ENCODE results near the gene SLC5A2. TPM values are rescaled to one million over a fixed set of nuclear protein-coding genes. Genes with fewer than 3 reads are reported as not detected.

Gene SLC5A2
- total and polyA plus RNA-seq, 2 donors (not counting 1 experiment from before 2014, with no cell fraction given) = not detected

GRCh38 chr16:31451201-31451600 lies 31.7 kb upstream of the SLC5A2 start:
- H3K27ac ChIP-seq (ENCODE audit: insufficient read depth, low read length) = no peak overlapping the region
- no peaks in the 10 kb centered on the region for H3K27me3 ChIP-seq (ENCODE audit: control insufficient read depth, insufficient read depth, low read length)
- H3K36me3 ChIP-seq (ENCODE audit: control insufficient read depth, insufficient read depth, low read length) = no peaks in the 10 kb centered on the region
- TF ChIP-seq EZH2 (IDR thresholded peaks at IDR 0.05; ENCODE audit: low read length, missing control alignments) = no peak
- no peak for TF ChIP-seq CTCF (conservative IDR thresholded peaks at IDR 0.05 in 1 of 2, IDR thresholded peaks at IDR 0.05 in 1 of 2; ENCODE audit: low read depth in 1 of 2, low read length in 2 of 2)
- H2AFZ ChIP-seq (ENCODE audit: low read length) = no peak overlapping the region
- H3K9me3 ChIP-seq (ENCODE audit: control insufficient read depth, insufficient read depth, low read depth, low read length) = no peaks in the 10 kb centered on the region
- no peak overlapping the region for H3K4me2 ChIP-seq (ENCODE audit: extremely low read depth, insufficient read depth, low read length)
- H3K9ac ChIP-seq (ENCODE audit: insufficient read depth, low read length) = no peak overlapping the region
- peaks cover 16% of the 10 kb centered on the region for H3K79me2 ChIP-seq (ENCODE audit: control insufficient read depth, insufficient read depth, low read length)
- no peaks in the 10 kb centered on the region for H4K20me1 ChIP-seq (ENCODE audit: control insufficient read depth, extremely low read depth, insufficient read depth, low read length)
- H3K4me1 ChIP-seq (ENCODE audit: control insufficient read depth, extremely low read depth, insufficient read depth, low read length) = peaks cover 20% of the 10 kb centered on the region
- DNase-seq (ENCODE audit: low read depth in 2 of 2) = no peak
- no peak overlapping the region for H3K4me3 ChIP-seq (replicated peaks in 1 of 4; ENCODE audit: control extremely low read depth in 1 of 4, insufficient read depth in 1 of 4, low read depth in 3 of 4, low read length in 4 of 4)

- Histone ChIP-seq H3K27me3 (ENCODE audit: control insufficient read depth, insufficient read depth, low read length) (no peaks in the 10 kb centered on the region), H3K79me2 (ENCODE audit: control insufficient read depth, insufficient read depth, low read length) (peaks cover 21% of the 10 kb centered on the region), H3K9me3 (ENCODE audit: control insufficient read depth, insufficient read depth, low read depth, low read length) (no peaks in the 10 kb centered on the region), H3K4me2 (ENCODE audit: extremely low read depth, insufficient read depth, low read length) (peak overlapping the region; percentile 42), H3K27ac (ENCODE audit: insufficient read depth, low read length) (peak overlapping the region; percentile 91), H4K20me1 (ENCODE audit: control insufficient read depth, extremely low read depth, insufficient read depth, low read length) (no peaks in the 10 kb centered on the region), H3K36me3 (ENCODE audit: control insufficient read depth, insufficient read depth, low read length) (no peaks in the 10 kb centered on the region), H3K9ac (ENCODE audit: insufficient read depth, low read length) (no peak overlapping the region), H2AFZ (ENCODE audit: low read length) (no peak overlapping the region), H3K4me1 (ENCODE audit: control insufficient read depth, extremely low read depth, insufficient read depth, low read length) (peaks cover 20% of the 10 kb centered on the region), H3K4me3 (replicated peaks in 1 of 4; ENCODE audit: control extremely low read depth in 1 of 4, insufficient read depth in 1 of 4, low read depth in 3 of 4, low read length in 4 of 4) (no peak overlapping the region)
- TF ChIP-seq CTCF (conservative IDR thresholded peaks at IDR 0.05 in 1 of 2, IDR thresholded peaks at IDR 0.05 in 1 of 2; ENCODE audit: low read depth in 1 of 2, low read length in 2 of 2) (peak; percentile 62 to 79), EZH2 (IDR thresholded peaks at IDR 0.05; ENCODE audit: low read length, missing control alignments) (no peak)
- DNase-seq (ENCODE audit: low read depth in 2 of 2) = peak; percentile 72 to 78
Measured at GRCh38 chr16:31451681-31452351, 31.1 kb upstream of the SLC5A2 start.

- peak overlapping the region; percentile 58 for H3K4me2 ChIP-seq (ENCODE audit: extremely low read depth, insufficient read depth, low read length)
- peak overlapping the region; percentile 91 for H3K27ac ChIP-seq (ENCODE audit: insufficient read depth, low read length)
- TF ChIP-seq EZH2 (IDR thresholded peaks at IDR 0.05; ENCODE audit: low read length, missing control alignments) (no peak), CTCF (conservative IDR thresholded peaks at IDR 0.05 in 1 of 2, IDR thresholded peaks at IDR 0.05 in 1 of 2; ENCODE audit: low read depth in 1 of 2, low read length in 2 of 2) (no peak)
- DNase-seq (ENCODE audit: low read depth in 2 of 2) = peak; percentile 93
- H3K4me1 ChIP-seq (ENCODE audit: control insufficient read depth, extremely low read depth, insufficient read depth, low read length) = peaks cover 21% of the 10 kb centered on the region
- H3K36me3 ChIP-seq (ENCODE audit: control insufficient read depth, insufficient read depth, low read length) = peaks cover 1% of the 10 kb centered on the region
- H3K79me2 ChIP-seq (ENCODE audit: control insufficient read depth, insufficient read depth, low read length) = peaks cover 29% of the 10 kb centered on the region
- no peak overlapping the region for H3K4me3 ChIP-seq (replicated peaks in 1 of 4; ENCODE audit: control extremely low read depth in 1 of 4, insufficient read depth in 1 of 4, low read depth in 3 of 4, low read length in 4 of 4)
- no peak overlapping the region for H3K9ac ChIP-seq (ENCODE audit: insufficient read depth, low read length)
- H4K20me1 ChIP-seq (ENCODE audit: control insufficient read depth, extremely low read depth, insufficient read depth, low read length) = no peaks in the 10 kb centered on the region
- H2AFZ ChIP-seq (ENCODE audit: low read length) = no peak overlapping the region
- H3K27me3 ChIP-seq (ENCODE audit: control insufficient read depth, insufficient read depth, low read length) = no peaks in the 10 kb centered on the region
- no peaks in the 10 kb centered on the region for H3K9me3 ChIP-seq (ENCODE audit: control insufficient read depth, insufficient read depth, low read depth, low read length)
Measured at GRCh38 chr16:31452631-31453106, 30.3 kb upstream of the SLC5A2 start.
